Measurements from ENCODE around the gene SLX9. TPM values are rescaled to one million over a fixed set of nuclear protein-coding genes. Genes with fewer than 3 reads are reported as not detected.

Gene SLX9
- total RNA-seq, 4 donors from 2014 or later = 8.1 to 46.0 (median 16.6) TPM

- Histone ChIP-seq H3K4me3 (peak overlapping the region; percentile 23 to 53 (median 34)), H3K36me3 (no peaks in the 10 kb centered on the region), H3K9me3 (no peaks in the 10 kb centered on the region), H3K27me3 (peaks cover 58% of the 10 kb centered on the region), H3K27ac (peak overlapping the region; percentile 32 to 81 (median 68)), H3K4me1 (peaks cover 0 to 12% (median 11%) of the 10 kb centered on the region in 4 donors)
- in situ Hi-C loops (cut with MboI; ENCODE audit: low pct_ligation_motif_present in 1 of 4, low pct_unique_long_range_greater_than_20kb in 1 of 4, low sequenced_read_pairs in 3 of 4) (no loop called here), intact Hi-C loops (cut with DNase I; ENCODE audit: low total_unique reads) (no loop called here)
- TF ChIP-seq POLR2AphosphoS5 (IDR thresholded peaks at IDR 0.05) (no peak), EP300 (IDR thresholded peaks at IDR 0.05; ENCODE audit: low read depth) (no peak), CTCF (IDR thresholded peaks at IDR 0.05) (no peak), POLR2A (IDR thresholded peaks at IDR 0.05) (no peak)
- DNase-seq = peak; percentile 9
- WGBS, 2 donors (ENCODE audit: low coverage in 1 of 2) = 29% methylated on average over 66 of the region's 101 CpGs; no CpG with 5 or more reads in 1 of the 2 donors
These were observed 78.6 kb downstream of the SLX9 start for GRCh38 chr21:45018131-45019075.

GRCh38 chr21:45019076-45019886 lies 79.5 kb downstream of the SLX9 start:
- peak; percentile 8 for DNase-seq
- in situ Hi-C loops (cut with MboI; ENCODE audit: low pct_ligation_motif_present in 1 of 4, low pct_unique_long_range_greater_than_20kb in 1 of 4, low sequenced_read_pairs in 3 of 4) = no loop called here

GRCh38 chr21:45019887-45020537 lies 80.2 kb downstream of the SLX9 start:
- H3K4me3 ChIP-seq = no peak overlapping the region
- WGBS, 2 donors (ENCODE audit: low coverage in 1 of 2) = 85% methylated on average over 13 of the region's 19 CpGs; no CpG with 5 or more reads in 1 of the 2 donors
- H3K4me1 ChIP-seq = peaks cover 0 to 12% (median 9%) of the 10 kb centered on the region in 4 donors
- H3K36me3 ChIP-seq = no peaks in the 10 kb centered on the region
- in situ Hi-C loops (cut with MboI; ENCODE audit: low pct_ligation_motif_present in 1 of 4, low pct_unique_long_range_greater_than_20kb in 1 of 4, low sequenced_read_pairs in 3 of 4) (no loop called here), intact Hi-C loops (cut with DNase I; ENCODE audit: low total_unique reads) (no loop called here)
- no peak for DNase-seq
- no peak for TF ChIP-seq EP300 (IDR thresholded peaks at IDR 0.05; ENCODE audit: low read depth)
- no peak for TF ChIP-seq POLR2AphosphoS5 (IDR thresholded peaks at IDR 0.05)
- no peak for TF ChIP-seq CTCF (IDR thresholded peaks at IDR 0.05)
- no peak for TF ChIP-seq POLR2A (IDR thresholded peaks at IDR 0.05)
- peaks cover 43% of the 10 kb centered on the region for H3K27me3 ChIP-seq
- no peaks in the 10 kb centered on the region for H3K9me3 ChIP-seq
- peak overlapping the region in 1 of 4 donors; percentile 79 for H3K27ac ChIP-seq

More at GRCh38 chr21:45019076-45019886, 79.5 kb downstream of the SLX9 start:
- 68% methylated on average over 28 of the region's 60 CpGs; no CpG with 5 or more reads in 1 of the 2 donors for whole genome bisulfite sequencing, 2 donors (ENCODE audit: low coverage in 1 of 2)
- Histone ChIP-seq H3K27me3 (peaks cover 50% of the 10 kb centered on the region), H3K36me3 (no peaks in the 10 kb centered on the region), H3K9me3 (no peaks in the 10 kb centered on the region), H3K4me3 (peak overlapping the region; percentile 23 to 53 (median 34)), H3K4me1 (peaks cover 0 to 12% (median 9%) of the 10 kb centered on the region in 4 donors), H3K27ac (peak overlapping the region; percentile 32 to 81 (median 68))
- intact Hi-C loops (cut with DNase I; ENCODE audit: low total_unique reads) = no loop called here
- no peak for TF ChIP-seq POLR2A (IDR thresholded peaks at IDR 0.05)
- TF ChIP-seq CTCF (IDR thresholded peaks at IDR 0.05) = no peak
- no peak for TF ChIP-seq EP300 (IDR thresholded peaks at IDR 0.05; ENCODE audit: low read depth)
- no peak for TF ChIP-seq POLR2AphosphoS5 (IDR thresholded peaks at IDR 0.05)

Measured in transverse colon (tissue), 4 donors.